IMR-90 (cell line): ENCODE measurements around the gene TMEM168. TPM values are rescaled to one million over a fixed set of nuclear protein-coding genes. Genes with fewer than 3 reads are reported as not detected.

ENCODE experiments used
- ATAC-seq: fragments of 200-7000 bp; cut with Tn5 transposase; 2 replicates; pipeline ENCODE4 v1.9.1; 2020; ENCODE audit warnings: low read depth, mild to moderate bottlenecking, moderate library complexity
- BruUV-seq: library from RNA; stranded (reverse); fragments of 400-500 nt; replicated peaks from 2 replicates; lab custom pipeline; 2021; lab: Mats Ljungman, UMichigan
- CTCF ChIA-PET: fragments of 300-600 bp; formaldehyde crosslinking; extraction: SDS; loops from one replicate; lab custom pipeline; 2021; ENCODE audit warnings: antibody characterized with exemption; lab: Yijun Ruan, JAX
- POLR2A ChIA-PET: fragments of 300-600 bp; sonication (Branson Sonifier 250); formaldehyde crosslinking; loops from one replicate; lab custom pipeline; 2022; ENCODE audit warnings: antibody characterized with exemption; ENCODE audit not compliant: unreplicated experiment; lab: Charles Lee
- DNase-seq: peaks from one replicate; pipeline ENCODE4 v3.0.0; 2013
- H2AFZ ChIP-seq: replicated peaks from 2 replicates; pipeline ENCODE3; 2013; ENCODE audit warnings: low read length, mild to moderate bottlenecking; ENCODE audit not compliant: poor library complexity
- H2AK5ac ChIP-seq: 2 replicates; pipeline ENCODE4 v1.6.1; 2013; ENCODE audit warnings: low read depth, low read length, inconsistent platforms
- H2AK9ac ChIP-seq: replicated peaks from 2 replicates; pipeline ENCODE3; 2013; ENCODE audit warnings: mild to moderate bottlenecking, low read depth, low read length, moderate library complexity; ENCODE audit not compliant: poor library complexity
- H2BK120ac ChIP-seq: 2 replicates; pipeline ENCODE4 v1.6.1; 2013; ENCODE audit warnings: low read depth, low read length, inconsistent platforms
- H2BK15ac ChIP-seq: 3 replicates; pipeline ENCODE4 v1.6.1; 2013; ENCODE audit warnings: low read depth, low read length, inconsistent platforms
- H2BK20ac ChIP-seq: 2 replicates; pipeline ENCODE4 v1.6.1; 2013; ENCODE audit warnings: low read depth, mild to moderate bottlenecking, inconsistent platforms, low read length, moderate library complexity
- H2BK5ac ChIP-seq: 2 replicates; pipeline ENCODE4 v1.6.1; 2013; ENCODE audit warnings: mild to moderate bottlenecking, low read depth, low read length, inconsistent platforms; ENCODE audit not compliant: poor library complexity, severe bottlenecking
- H3K14ac ChIP-seq: replicated peaks from 2 replicates; pipeline ENCODE4 v1.6.1; 2013; ENCODE audit warnings: low read depth, low read length, inconsistent platforms
- H3K18ac ChIP-seq: 2 replicates; pipeline ENCODE4 v1.6.1; 2013; ENCODE audit warnings: low read depth, low read length, control low read depth
- H3K23ac ChIP-seq: 2 replicates; pipeline ENCODE4 v1.6.1; 2013; ENCODE audit warnings: low read depth, low read length, inconsistent platforms
- H3K27ac ChIP-seq: 2 replicates; pipeline ENCODE4 v1.5.1; 2013; ENCODE audit warnings: mild to moderate bottlenecking, control low read depth, low read length; ENCODE audit not compliant: insufficient read depth
- H3K27me3 ChIP-seq: 2 replicates; pipeline ENCODE4 v1.6.1; 2013; ENCODE audit warnings: low read length; ENCODE audit not compliant: control insufficient read depth, insufficient read depth
- H3K36me3 ChIP-seq: 2 replicates; pipeline ENCODE4 v1.6.1; 2013; ENCODE audit warnings: low read length, mixed read lengths; ENCODE audit not compliant: control insufficient read depth, insufficient read depth
- H3K4ac ChIP-seq: 2 replicates; pipeline ENCODE4 v1.6.1; 2013; ENCODE audit warnings: low read depth, low read length, inconsistent platforms
- H3K4me1 ChIP-seq: 2 replicates; pipeline ENCODE4 v1.6.1; 2013; ENCODE audit warnings: low read length, mixed read lengths; ENCODE audit not compliant: control insufficient read depth, insufficient read depth
- H3K4me2 ChIP-seq: 2 replicates; pipeline ENCODE4 v1.6.1; 2013; ENCODE audit warnings: low read depth, mild to moderate bottlenecking, control low read depth, low read length, moderate library complexity
- H3K4me3 ChIP-seq: 2 replicates; pipeline ENCODE4 v1.5.1; 2013; ENCODE audit warnings: low read depth, mild to moderate bottlenecking, control low read depth, low read length, moderate library complexity; ENCODE audit not compliant: insufficient read depth
- H3K56ac ChIP-seq: 2 replicates; pipeline ENCODE4 v1.6.1; 2013; ENCODE audit warnings: low read length, inconsistent platforms; ENCODE audit not compliant: insufficient read depth; ENCODE audit errors: extremely low read depth
- H3K79me1 ChIP-seq, 2 experiments: 2 replicates each; pipeline ENCODE4 v1.6.1; 2013; ENCODE audit warnings: low read length in 2 of 2, inconsistent platforms in 1 of 2, low read depth in 1 of 2
- H3K9ac ChIP-seq: 2 replicates; pipeline ENCODE4 v1.6.1; 2013; ENCODE audit warnings: low read depth, low read length, control low read depth
- H3K9me1 ChIP-seq: 2 replicates; pipeline ENCODE4 v1.6.1; 2013; ENCODE audit warnings: low read length, inconsistent platforms; ENCODE audit not compliant: insufficient read depth
- H3K9me3 ChIP-seq: 2 replicates; pipeline ENCODE4 v1.6.1; 2013; ENCODE audit warnings: low read length; ENCODE audit not compliant: control insufficient read depth, insufficient read depth
- H4K20me1 ChIP-seq: 2 replicates; pipeline ENCODE4 v1.6.1; 2013; ENCODE audit warnings: low read length, inconsistent platforms; ENCODE audit not compliant: insufficient read depth
- H4K5ac ChIP-seq: 2 replicates; pipeline ENCODE4 v1.6.1; 2013; ENCODE audit warnings: mild to moderate bottlenecking, low read depth, low read length, control low read depth
- H4K8ac ChIP-seq, 2 experiments: 2 replicates each; pipeline ENCODE4 v1.6.1; 2013; ENCODE audit warnings: low read depth in 2 of 2, low read length in 2 of 2, control low read depth in 1 of 2, inconsistent platforms in 1 of 2
- H4K91ac ChIP-seq: 2 replicates; pipeline ENCODE4 v1.6.1; 2013; ENCODE audit warnings: low read depth, low read length, inconsistent platforms; ENCODE audit not compliant: insufficient read depth
- CHD1 ChIP-seq: IDR thresholded peaks from 2 replicates; pipeline ENCODE4 v1.6.1; 2012; ENCODE audit warnings: low read depth, low read length, improper control_type of control experiment
- RAD21 ChIP-seq: IDR thresholded peaks from 2 replicates; pipeline ENCODE4 v1.6.1; 2012; ENCODE audit warnings: low read length, improper control_type of control experiment
- RFX5 ChIP-seq: IDR thresholded peaks from 2 replicates; pipeline ENCODE4 v1.8.0; 2012; ENCODE audit warnings: low read depth, mild to moderate bottlenecking, low read length, moderate library complexity
- SMC3 ChIP-seq: fragments of 150-350 bp; IDR thresholded peaks from 2 replicates; pipeline ENCODE4 v1.6.1; 2016; ENCODE audit warnings: low read depth, mild to moderate bottlenecking, antibody characterized with exemption, low read length, moderate library complexity
- WGBS, 2 experiments: methylation state at CpG; one replicate each; pipeline versions ENCODE4 v1.1.5 to v1.1.7; 2013; ENCODE audit warnings: missing lambda C conversion rate in 2 of 2; ENCODE audit not compliant: insufficient read length in 1 of 2; ENCODE audit errors: extremely low coverage in 2 of 2; 5-methylcytosine and 5-hydroxymethylcytosine counted together
- dilution Hi-C: fragments of 300-500 bp; cut with HindIII; formaldehyde crosslinking; loops from one replicate; pipeline ENCODE4 v1.14.3; 2018; ENCODE audit warnings: low sequenced_read_pairs; ENCODE audit not compliant: unreplicated experiment
- in situ Hi-C: fragments of 300-500 bp; cut with MboI; formaldehyde crosslinking; loops from 3 replicates; pipeline ENCODE4 v1.14.3; 2019; ENCODE audit warnings: low sequenced_read_pairs, inconsistent platforms, mixed read lengths
- intact Hi-C: fragments of 100-400 bp; cut with micrococcal nuclease; formaldehyde crosslinking; loops from 2 replicates; pipeline ENCODE4 v1.10.0; 2022
- polyA plus RNA-seq, 3 experiments: library from polyadenylated mRNA; depleted of rRNA; stranded (reverse); fragments of >200 nt; gene quantifications; 2 replicates each; pipeline ENCODE4 v1.2.3, GENCODE V29; 2012; ENCODE audit warnings: low replicate concordance in 1 of 3
- total RNA-seq: library from RNA; depleted of rRNA; stranded (reverse); fragments of >200 nt; gene quantifications from 2 replicates; pipeline ENCODE4 v1.2.3, GENCODE V29; 2012

TMEM168 gene
- total and polyA plus RNA-seq, 2 of the 4 experiments (the other 2 are of a cell fraction), result 17.7 to 22.9 TPM

DNA sequence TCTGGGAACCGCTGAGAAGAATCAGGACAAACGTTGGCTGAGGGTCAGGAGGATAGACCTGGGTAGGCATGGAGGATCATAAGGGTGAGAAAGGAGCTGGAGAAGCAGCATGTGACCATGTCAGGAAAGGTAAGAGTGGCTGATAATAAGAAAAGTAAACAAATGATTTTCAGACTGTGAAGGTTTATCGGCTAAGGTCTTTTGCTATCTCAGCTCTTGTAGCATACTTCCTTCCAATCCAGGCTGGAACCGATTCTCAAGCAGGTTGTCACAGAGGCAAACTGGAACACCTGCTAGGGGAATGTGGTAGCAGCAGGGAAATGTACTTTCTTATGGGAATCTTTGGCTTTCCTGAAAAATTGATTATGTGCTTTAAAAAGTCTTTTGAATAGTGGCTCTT, 74.7 kb downstream of the TMEM168 start:
- H3K9me1 ChIP-seq, result no peaks in the 10 kb centered on the region
- in situ Hi-C loops, result no loop called here
- ChIA-PET CTCF (no interaction called here), POLR2A (no interaction called here)
- H3K9me3 ChIP-seq, result no peaks in the 10 kb centered on the region
- no peak overlapping the region for H3K23ac ChIP-seq
- H3K36me3 ChIP-seq, result no peaks in the 10 kb centered on the region
- no peak overlapping the region for H3K4me3 ChIP-seq
- H2BK15ac ChIP-seq, result no peak overlapping the region
- H4K8ac ChIP-seq, result no peak overlapping the region
- H3K27ac ChIP-seq, result no peak overlapping the region
- DNase-seq (no peak), ATAC-seq (no peak)
- no peak overlapping the region for H2BK5ac ChIP-seq
- no peak overlapping the region for H4K91ac ChIP-seq
- H3K79me1 ChIP-seq, result no peaks in the 10 kb centered on the region
- no peak overlapping the region for H2AFZ ChIP-seq
- TF ChIP-seq CHD1 (no peak), SMC3 (no peak), RFX5 (no peak), RAD21 (no peak)
- no peak overlapping the region for H4K5ac ChIP-seq
- dilution Hi-C loops, result no loop called here
- H2BK20ac ChIP-seq, result no peak overlapping the region
- no peak overlapping the region for H3K18ac ChIP-seq
- no peak overlapping the region for H2AK5ac ChIP-seq
- BruUV-seq, result no TSS peak
- 80% methylated on average over 2 of the region's 4 CpGs; no CpG with 5 or more reads in 1 of the 2 experiments for WGBS, 2 experiments
- H3K56ac ChIP-seq, result no peak overlapping the region
- H2AK9ac ChIP-seq, result no peak overlapping the region
- no peak overlapping the region for H3K9ac ChIP-seq
- H3K4me1 ChIP-seq, result no peaks in the 10 kb centered on the region
- intact Hi-C loops, result no loop called here
- H3K27me3 ChIP-seq, result no peaks in the 10 kb centered on the region
- H4K20me1 ChIP-seq, result no peaks in the 10 kb centered on the region
- H2BK120ac ChIP-seq, result no peak overlapping the region
- H3K14ac ChIP-seq, result no peak overlapping the region
- no peak overlapping the region for H3K4me2 ChIP-seq
- H3K4ac ChIP-seq, result no peak overlapping the region
